Vagina (tissue), 2 donors: ENCODE results near the gene OSTF1.

ENCODE experiments used
- POLR2A ChIP-seq, 2 donors: fragments of 450-650 bp; IDR thresholded peaks; one replicate each; pipeline ENCODE4 v1.6.1; 2017; ENCODE audit warnings: antibody characterized with exemption in 2 of 2, mild to moderate bottlenecking in 2 of 2, moderate library complexity in 2 of 2
- POLR2AphosphoS5 ChIP-seq, 2 donors: sonication (generic); formaldehyde crosslinking; IDR thresholded peaks; one replicate each; pipeline ENCODE4 v1.9.0; 2017; ENCODE audit warnings: antibody characterized with exemption in 2 of 2, mild to moderate bottlenecking in 2 of 2, low read depth in 1 of 2; ENCODE audit not compliant: insufficient read depth in 1 of 2
- TF ChIP-seq, protein P1 (sequence below), 3 experiments: fragments of 450-650 bp in 2 of 3; fragments of 200-600 bp in 1 of 3; sonication (generic) in 1 of 3; IDR thresholded peaks; one replicate each; pipeline ENCODE4 v1.5.1; 2017 to 2019; ENCODE audit warnings: antibody characterized with exemption in 3 of 3, mild to moderate bottlenecking in 2 of 3, moderate library complexity in 2 of 3

GRCh38 chr9:75138260-75139040, 50.1 kb downstream of the OSTF1 start:
- TF ChIP-seq, protein P1, sequence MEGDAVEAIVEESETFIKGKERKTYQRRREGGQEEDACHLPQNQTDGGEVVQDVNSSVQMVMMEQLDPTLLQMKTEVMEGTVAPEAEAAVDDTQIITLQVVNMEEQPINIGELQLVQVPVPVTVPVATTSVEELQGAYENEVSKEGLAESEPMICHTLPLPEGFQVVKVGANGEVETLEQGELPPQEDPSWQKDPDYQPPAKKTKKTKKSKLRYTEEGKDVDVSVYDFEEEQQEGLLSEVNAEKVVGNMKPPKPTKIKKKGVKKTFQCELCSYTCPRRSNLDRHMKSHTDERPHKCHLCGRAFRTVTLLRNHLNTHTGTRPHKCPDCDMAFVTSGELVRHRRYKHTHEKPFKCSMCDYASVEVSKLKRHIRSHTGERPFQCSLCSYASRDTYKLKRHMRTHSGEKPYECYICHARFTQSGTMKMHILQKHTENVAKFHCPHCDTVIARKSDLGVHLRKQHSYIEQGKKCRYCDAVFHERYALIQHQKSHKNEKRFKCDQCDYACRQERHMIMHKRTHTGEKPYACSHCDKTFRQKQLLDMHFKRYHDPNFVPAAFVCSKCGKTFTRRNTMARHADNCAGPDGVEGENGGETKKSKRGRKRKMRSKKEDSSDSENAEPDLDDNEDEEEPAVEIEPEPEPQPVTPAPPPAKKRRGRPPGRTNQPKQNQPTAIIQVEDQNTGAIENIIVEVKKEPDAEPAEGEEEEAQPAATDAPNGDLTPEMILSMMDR (IDR thresholded peaks at IDR 0.05): no peak
- TF ChIP-seq POLR2AphosphoS5 (IDR thresholded peaks at IDR 0.05; ENCODE audit: insufficient read depth in 1 of 2, low read depth in 1 of 2): no peak
- TF ChIP-seq POLR2A (IDR thresholded peaks at IDR 0.05): no peak
